Peyer's patch (tissue), 4 donors: Measurements from ENCODE around the gene SLC23A3.

Source experiments
- CTCF ChIP-seq, 6 experiments: fragments of 450-650 bp in 4 of 6; fragments of 200-600 bp in 2 of 6; sonication (generic) in 1 of 6; IDR thresholded peaks; one replicate each; pipeline ENCODE4 v1.5.1; 2017 to 2019; ENCODE audit warnings: antibody characterized with exemption in 6 of 6, mild to moderate bottlenecking in 3 of 6, moderate library complexity in 1 of 6
- POLR2A ChIP-seq, 2 donors: fragments of 450-650 bp; IDR thresholded peaks; one replicate each; pipeline ENCODE4 v1.5.1; 2017; ENCODE audit warnings: antibody characterized with exemption in 2 of 2, mild to moderate bottlenecking in 2 of 2, moderate library complexity in 2 of 2

GRCh38 chr2:219161097-219161496 is 8.7 kb downstream of the SLC23A3 start:
- TF ChIP-seq CTCF (IDR thresholded peaks at IDR 0.05) = no peak
- TF ChIP-seq POLR2A (IDR thresholded peaks at IDR 0.05) = no peak
